DMS153 treated with DMSO at 0.1 percent for 48 hours (cell line): ENCODE measurements around the gene C1orf167.
A peak's percentile ranks its signal among the peaks of the same experiment; 100 is the strongest.

Source experiments
- DNase-seq: peaks from one replicate; lab custom pipeline; 2025; ENCODE audit not compliant: unreplicated experiment; lab: John Stamatoyannopoulos, UW

C1orf167 gene

GRCh38 chr1:11833497-11833896 lies 71.5 kb downstream of the C1orf167 start:
- no peak for DNase-seq

DNA sequence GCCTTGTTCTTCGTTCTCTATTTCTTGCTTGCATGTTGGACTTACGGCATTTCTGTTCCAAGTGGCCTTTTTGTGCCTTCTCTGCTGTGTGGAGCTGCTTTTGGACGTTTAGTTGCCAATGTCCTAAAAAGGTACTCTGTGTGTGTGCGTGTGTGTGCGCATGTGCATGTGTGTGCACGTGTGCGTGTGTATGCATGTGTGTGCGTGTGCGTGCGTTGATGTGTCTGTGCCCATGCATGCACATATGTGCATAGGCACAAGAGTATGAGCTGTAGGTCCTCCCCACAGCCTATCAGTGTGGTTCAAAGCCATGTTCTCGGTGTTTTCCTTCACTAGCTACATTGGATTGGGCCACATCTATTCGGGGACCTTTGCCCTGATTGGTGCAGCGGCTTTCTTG lies 71.9 kb downstream of the C1orf167 start:
- DNase-seq: no peak

DNA sequence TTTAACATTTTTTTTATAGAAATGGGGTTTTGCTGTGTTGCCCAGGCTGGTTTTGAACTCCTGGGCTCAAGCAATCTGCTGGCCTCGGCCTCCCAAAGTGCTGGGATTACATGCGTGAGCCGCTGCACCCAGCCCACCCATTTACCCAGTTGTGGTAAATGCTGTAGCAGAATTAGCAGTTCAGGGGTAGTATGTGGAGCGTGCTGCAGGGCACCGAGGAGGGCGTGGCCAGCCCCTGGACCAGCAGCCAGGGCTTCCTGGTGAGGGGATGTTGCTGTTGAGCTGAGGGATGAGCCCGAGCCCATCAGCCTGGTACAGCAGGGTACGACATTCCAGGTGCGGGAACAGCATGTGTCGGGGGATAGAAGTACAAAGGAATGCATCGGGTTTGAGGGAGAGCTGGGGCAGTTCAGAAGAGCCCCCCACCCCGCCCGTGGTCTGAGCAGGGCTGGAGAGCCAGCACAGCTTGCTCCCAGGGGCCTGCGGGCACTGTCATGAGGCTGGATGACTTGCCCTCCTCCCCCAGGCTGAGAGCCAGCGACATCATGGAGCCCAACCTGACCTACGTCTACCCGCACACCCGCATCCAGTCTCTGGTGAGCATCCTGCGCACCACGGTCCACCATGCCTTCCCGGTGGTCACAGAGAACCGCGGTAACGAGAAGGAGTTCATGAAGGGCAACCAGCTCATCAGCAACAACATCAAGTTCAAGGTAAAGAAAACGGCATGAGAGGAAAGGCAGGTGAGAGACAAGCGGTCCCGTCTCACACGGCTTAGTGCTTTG lies 73.6 kb downstream of the C1orf167 start:
- DNase-seq: no peak

GRCh38 chr1:11836955-11837766 lies 75.2 kb downstream of the C1orf167 start:
- DNase-seq: no peak

DNA sequence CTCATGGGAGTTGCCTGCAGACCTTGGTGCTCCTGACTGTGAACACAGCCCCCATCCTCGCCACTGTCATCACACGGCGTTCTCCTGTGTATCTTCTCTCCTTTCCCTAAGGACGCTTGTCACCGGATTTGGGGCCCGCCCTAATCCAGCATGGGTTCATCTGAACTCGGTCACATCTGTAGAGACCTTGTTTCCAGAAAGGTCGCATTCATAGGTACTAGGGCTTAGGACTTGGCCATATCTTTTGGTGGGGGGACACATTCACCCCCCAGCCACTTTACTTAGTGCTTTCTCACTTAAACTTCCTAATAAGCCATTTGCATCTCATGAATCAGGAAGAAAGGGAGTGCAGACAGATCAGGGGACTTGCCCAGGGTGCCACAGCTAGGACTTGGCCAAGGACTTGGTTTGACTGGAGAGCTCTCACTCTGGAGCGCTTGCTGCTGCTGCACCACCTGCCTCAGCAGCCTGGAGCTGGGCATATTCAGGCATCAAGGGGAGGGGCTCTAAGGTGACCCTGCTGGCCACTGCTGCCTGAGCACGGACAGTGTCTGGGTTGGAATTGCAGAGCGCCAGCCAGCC lies 75.9 kb downstream of the C1orf167 start:
- no peak for DNase-seq

DNA sequence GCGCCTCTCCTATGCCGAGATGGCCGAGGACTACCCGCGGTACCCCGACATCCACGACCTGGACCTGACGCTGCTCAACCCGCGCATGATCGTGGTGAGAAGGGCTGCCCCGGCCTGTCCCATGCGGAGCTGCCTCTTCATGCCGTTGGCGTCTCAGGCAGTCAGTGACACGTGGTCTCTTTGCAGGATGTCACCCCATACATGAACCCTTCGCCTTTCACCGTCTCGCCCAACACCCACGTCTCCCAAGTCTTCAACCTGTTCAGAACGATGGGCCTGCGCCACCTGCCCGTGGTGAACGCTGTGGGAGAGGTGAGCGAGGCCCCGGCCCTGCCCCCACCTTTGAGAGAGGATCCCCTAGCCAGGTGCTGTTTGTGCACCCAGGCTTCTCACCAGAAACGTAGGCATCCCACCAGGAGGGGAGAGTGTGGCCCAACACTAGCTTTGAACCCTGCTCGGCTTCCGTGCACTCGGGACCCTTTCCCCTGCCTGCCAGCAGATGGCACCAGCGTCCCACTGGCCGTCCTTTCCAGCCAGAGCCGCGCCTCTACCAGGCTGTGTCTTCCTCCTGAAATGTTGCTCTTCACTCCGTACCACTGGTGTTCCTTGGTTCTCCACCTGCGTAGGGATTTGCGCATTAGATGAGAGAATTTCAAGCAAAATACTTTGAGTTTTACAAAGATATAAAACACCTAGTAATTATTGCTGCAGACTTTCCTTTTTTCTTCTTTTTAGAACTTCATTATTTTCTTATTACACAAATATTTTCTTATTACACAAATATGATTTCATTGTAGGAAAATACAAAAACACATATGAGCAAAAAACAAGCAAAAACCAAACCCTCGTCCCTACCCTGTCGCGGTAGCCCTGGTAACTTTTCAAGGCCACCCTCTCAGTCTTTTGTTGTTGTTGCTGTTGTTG lies 76.6 kb downstream of the C1orf167 start:
- peak; percentile 84 for DNase-seq
